ENCODE measurements around the gene LRCH2.

- no peak for TF ChIP-seq CTCF (IDR thresholded peaks at IDR 0.05)
- no peak for TF ChIP-seq POLR2A (IDR thresholded peaks at IDR 0.05)
Observed at GRCh38 chrX:115261148-115261547, 27.3 kb upstream of the LRCH2 start.
